NOMO-1 treated with dmso at 0.1 percent for 144 hours (cell line): Measurements from ENCODE around the gene CEBPE.

Experiments used
- DNase-seq: peaks from one replicate; lab custom pipeline; 2025; ENCODE audit not compliant: unreplicated experiment; lab: John Stamatoyannopoulos, UW

The CEBPE gene

DNA sequence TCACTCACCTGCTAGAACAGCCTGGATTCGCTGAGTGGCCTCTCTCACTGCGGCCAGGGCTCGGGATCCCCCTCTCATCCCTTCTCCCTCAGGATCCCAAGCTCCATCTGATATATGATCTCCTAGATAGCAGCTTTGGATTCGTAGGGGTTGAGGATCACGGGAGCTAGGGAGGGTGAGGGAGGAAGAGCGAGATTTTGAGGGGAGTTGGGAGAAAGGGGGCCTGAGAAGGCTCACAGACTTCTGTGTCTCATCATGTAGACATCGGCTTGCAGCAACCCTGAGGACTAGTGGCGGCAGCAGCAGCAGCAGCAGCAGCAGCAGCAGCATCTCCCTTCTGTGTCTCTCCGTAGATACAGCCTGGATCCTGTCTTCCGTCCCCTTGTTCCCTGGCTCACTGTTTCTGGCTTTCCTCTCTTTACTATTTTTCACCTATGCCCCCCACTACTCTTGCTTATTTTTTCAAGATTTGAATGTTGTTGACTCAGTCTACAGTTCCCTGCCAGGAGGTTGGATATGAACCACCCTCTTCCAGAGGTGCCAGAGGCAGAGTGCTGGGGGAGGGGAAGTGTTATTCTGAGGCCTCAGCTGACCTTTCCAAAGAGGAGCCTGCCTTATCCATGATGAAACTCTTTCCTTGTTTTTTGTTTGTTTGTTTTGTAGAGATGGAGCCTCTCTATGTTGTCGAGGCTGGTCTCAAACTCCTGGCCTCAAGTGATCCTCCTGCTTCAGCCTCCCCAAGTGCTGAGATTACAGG, 14.3 kb downstream of the CEBPE start, which contains the start of gene CIROP:
TSS of gene CIROP (minus strand) at position 399 of the 757 bp plus-strand sequence. CDS start at position 330, 69 bp downstream.
- DNase-seq: no peak

DNA sequence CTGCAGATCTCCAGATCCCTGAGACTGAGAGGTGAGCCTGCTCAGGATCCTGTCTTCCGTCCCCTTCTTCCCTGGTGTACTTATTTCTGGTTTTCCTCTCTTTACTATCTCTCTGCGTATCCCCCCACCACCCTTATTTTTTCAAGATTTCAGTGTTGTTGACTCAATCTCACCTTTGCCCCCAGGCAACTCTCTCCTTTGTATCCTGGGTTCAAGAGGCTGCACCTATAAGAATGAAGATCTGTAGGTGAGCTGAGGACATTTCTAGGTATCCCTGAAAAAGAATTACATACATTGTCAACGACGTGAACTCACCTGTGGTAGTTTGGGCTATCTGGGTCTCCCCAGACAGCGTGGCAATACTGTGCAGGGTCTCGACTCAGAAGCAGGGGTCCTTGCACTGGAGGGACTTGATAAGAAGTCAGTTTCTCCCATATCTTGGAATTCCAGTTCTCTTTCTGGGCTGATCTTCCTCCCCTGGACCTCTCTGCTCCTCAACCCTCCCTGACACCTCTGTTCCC, 14.9 kb downstream of the CEBPE start:
- DNase-seq: no peak

DNA sequence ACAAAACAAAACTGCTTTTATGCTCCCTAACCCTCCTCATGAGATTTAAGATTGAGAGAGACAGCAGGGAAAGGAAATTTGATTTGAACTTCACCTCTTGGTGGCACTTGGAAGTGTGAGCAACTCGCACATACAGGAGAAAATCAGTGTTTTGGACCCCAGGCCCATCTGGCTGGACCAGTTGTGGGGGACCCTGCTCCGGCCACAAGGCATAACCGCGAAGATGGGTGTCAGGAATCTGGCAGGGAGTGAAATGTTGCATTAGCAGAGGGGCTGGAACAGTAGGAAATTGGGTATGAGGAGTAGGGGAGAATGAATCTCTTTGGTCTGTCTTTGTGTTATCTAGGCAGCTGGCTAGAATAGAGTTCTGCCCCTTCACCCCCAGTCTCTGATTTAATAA, 15.5 kb downstream of the CEBPE start:
- no peak for DNase-seq

DNA sequence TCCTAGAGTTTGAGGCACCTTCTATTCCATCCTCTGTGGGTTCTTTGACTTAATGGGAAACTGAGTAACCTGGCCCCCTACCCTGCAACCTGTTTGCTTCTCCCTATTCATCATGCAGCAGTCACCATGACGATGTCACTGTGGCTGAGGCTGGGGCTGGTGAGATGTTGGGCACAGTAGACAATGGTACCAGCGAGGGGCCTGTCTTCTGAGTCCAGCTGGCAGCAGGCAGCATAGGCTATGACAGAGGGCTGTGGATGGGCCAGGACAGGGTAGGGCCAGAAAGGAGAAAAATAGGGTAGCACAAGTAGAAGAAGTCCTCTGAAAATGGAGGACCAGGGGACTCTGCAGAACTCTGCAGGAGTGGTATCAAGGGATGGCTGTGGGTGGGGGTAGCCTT, 16.3 kb downstream of the CEBPE start:
- DNase-seq: no peak

DNA sequence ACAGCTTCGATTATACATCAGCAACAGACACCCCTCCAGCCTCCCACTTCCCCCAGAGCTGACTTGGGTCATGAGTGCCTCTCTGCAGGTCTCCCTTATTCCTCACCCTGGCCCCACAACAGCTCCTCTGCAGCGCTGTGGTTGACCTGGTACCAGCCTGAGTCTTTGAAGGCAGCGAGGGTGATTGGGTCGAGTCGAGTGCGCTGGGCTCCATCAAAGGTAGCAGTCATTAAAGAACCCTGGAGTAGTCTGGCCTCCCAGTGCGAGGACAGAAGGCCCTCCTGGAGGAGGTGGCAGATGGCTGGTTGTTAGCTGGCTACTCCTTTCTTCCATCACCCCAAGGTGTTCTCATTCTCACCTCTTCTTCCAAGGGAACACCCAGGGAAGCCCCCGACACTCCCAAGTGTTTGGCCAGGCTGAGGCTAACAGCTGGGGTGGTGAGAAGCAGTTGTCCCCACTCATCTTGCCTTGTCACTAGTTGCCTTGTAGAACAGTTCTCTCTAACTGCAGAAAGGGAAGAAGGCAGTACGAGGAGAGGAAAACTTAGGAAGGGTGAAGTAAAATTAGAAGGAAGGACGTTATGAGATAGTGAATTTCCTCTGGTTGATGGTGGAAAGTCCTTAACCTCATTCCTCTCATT, 16.9 kb downstream of the CEBPE start:
- DNase-seq: no peak

DNA sequence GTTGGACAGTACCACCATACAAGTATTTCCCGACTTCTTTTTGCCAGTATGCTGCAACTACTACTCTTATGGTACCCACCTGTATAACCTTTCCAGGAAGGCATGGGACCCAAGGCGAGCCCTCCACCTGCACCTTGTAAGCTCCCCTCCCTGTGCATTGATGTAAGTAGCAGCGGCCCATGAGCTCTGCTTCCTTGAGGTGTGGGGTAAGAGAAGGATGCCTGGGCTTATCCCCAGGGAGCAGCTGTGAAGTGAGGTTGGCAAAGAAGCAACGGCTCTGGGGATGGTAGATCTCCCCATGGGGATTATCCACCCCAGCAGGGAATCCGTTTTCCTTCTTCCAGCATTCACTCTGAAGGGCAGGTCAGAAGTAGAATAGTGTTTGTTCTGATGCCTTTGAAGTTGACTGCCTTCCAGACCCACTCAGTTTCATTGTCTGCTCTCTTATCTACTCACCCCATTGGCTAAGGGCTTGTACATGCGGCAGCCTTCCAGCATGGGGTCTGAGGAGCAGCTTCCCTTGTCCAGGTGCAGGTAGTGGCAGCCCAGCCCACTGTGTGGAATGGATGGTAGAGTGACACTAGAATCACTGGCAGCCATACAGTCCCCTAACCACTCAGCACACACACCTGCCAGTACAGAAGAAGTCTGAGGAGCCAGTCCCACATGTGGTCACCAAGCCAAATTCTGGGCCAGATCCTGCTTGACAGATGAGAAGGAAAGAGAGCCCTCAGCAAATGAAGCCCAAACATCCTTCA, 17.7 kb downstream of the CEBPE start:
- no peak for DNase-seq

DNA sequence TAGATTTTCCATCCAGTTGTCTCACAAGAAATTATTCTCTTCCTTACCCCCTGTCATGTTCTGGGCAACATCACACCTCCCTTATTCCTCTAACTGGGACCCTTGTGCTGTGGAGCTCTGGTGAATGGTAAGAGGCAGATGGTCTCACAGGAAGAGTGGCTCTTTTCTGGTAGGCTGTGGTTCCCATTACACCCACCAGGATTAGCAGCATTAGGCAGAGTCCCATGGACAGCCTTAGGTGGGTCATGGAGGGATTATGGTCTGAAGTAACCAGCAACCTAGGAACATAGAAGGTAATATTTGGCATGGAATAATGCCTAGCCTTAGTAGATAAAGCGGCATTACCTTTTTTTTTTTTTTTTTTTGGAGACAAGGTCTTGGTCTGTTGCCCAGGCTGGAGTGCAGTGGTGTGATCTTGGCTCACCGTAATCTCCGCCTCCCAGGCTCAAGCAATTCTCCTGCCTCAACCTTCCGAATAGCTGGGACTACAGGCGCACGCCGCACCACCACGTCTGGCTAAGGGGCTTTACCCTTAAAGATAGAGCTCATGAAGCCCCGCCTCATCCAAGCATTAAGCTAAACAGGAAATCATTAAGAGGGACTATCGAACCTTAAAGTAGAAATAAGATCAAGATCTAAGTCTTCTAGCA, 19.7 kb downstream of the CEBPE start:
- no peak for DNase-seq

DNA sequence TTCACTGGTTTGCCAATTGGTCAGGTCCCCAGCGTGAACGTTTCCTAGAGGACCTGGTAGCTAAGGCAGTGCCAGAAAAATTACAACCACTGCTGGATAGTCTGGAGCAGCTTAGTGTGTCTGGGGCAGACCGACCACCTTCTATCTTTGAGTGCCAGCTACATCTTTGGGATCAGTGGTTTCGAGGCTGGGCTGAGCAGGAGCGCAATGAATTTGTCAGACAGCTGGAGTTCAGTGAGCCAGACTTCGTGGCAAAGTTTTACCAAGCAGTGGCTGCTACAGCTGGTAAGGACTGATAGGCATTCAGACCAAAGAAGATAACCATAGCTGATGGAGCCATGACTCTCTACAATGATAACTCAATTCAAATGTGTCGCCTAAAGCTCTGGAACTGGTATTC, 21.3 kb downstream of the CEBPE start:
- DNase-seq: no peak

DNA sequence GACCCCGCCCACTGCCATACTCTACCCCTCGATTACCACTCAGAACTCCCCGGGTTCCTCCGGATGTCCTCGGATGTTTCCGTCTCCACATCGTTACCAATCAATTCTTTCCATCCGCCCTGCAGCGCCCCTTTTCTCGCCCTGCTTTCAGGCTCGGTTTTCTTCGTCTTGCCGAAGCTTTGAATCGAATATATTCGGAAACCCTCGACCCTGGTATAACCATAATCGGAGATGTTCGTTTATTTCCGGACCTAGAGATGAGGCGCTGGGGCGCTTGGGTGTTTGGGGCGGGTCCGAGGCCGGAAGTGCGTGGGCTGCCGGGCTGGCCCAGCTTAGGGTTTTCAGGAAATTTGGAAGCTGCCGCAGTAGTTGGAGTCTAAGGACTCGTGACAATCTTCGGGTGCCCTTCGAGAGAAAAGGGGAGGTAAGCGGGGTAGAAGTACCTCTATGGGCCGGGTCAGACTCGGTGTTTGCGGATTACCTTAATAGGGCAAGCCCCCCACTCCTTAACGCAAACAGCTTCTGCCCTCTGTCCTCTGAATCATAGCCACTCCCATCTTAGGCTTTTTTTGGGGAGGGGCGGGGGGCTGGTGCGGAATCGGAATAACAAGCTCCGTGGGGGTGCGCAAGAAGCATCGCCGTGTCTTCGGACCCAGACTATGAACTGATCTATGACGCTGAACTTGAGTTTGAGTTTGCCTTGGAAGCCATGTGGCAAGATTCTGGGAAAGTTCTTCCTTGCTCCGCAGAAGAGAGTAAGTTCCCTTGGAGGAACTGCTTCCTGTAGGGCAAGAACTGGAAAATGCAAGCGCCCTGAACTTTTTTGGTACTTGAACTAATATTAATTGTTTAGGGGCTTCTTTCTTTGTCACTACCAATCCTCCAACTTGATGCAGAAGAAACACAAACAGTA, 23.6 kb downstream of the CEBPE start, which contains the start of gene C14orf119:
TSS of gene C14orf119 (plus strand) at position 310 of the 913 bp plus-strand sequence. CDS start 2,154 bp downstream, outside the sequence.
- DNase-seq: no peak

DNA sequence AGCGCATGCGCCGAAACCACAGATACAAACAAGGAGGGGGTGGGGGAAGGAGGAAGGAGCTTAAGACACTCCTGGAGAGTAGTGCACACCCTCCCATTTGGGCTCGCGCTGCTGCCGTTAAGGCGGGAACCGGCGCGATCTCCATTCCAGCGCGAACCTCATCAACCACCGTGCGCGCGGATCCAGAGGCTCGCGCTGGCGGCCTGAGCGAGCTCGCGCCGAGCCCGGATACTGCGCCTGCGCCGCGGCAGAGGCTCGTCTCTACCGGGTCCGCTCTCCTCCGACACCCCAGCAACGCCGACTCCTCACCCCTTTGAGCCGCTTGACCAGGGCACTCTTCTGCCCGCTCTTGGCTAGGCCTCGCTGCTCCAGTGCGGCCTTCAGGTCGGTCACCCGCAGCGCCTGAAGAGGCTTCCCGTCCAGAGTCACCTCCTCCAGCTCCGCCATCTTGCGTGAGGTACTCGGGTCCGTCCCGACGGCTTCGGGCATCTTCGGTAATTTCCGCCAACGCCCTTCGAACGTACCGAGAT, 24.3 kb downstream of the CEBPE start, which contains the start of gene ACIN1:
TSS of gene ACIN1 (minus strand) at position 471 of the 530 bp plus-strand sequence. CDS start at position 447, 24 bp downstream.
- no peak for DNase-seq

DNA sequence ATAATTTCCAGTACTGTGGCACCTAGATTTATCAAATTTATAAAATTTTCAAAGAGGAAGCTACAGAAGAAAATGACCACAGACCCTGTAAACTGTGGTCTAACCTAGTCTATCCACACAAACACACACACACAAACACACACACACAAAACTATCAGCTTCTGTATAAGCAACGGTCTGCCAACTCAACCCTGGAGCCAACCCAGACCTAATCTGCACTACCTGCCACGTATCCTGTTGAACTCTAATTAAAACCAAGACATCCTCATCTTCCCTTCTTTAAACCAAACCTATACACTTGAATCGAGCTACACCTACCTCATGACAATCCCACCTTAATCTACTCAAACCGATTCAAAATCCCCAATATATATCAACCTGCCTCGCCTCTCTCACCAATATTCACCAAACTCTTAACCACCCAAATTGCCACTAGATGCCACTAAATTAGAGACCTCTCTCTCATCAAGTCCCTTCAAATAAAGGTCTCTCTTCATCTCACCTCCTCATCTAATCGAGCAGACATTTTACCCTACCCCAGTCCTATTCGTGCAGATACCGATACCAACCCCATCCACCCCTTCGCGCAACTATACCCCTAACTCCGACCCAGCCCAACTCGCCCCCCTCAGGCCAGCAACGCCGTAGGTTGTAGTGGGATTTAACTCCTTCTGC, 24.9 kb downstream of the CEBPE start:
- no peak for DNase-seq

DNA sequence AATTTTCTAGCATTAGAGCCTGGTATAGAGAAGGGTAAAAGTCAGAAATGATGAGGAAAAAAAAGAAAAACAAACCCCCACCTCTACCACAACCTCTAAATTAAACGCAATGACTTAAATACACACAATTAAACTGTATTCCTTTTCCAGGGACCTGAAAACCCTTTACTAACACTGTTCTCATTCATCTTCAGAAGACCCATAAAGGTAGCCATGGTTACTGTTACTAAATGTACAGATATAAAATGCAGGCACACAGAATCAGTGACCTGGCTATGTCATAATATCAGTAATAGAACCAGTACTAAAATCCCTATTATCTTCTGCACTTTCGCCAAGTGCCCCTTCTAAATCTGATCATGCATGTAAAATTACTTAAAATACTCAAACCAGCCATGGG, 25.5 kb downstream of the CEBPE start:
- no peak for DNase-seq

DNA sequence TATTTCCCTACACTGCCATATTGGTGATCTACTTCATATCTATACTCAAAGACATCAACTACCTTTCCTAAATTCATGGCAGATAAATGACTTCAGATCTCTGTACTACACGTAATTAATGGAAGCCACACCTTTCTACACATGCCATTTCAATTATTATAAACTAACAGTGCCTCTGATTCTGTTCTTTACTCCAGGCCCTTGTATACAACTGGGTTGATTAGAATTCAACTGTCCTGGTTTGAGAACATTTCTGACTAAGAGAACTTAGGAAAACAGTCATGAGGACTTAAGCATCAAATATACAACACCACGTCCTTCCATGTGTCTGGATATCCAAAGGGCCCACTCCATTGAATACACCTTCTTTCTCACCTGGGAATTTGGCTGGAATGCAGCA, 26.0 kb downstream of the CEBPE start:
- no peak for DNase-seq

DNA sequence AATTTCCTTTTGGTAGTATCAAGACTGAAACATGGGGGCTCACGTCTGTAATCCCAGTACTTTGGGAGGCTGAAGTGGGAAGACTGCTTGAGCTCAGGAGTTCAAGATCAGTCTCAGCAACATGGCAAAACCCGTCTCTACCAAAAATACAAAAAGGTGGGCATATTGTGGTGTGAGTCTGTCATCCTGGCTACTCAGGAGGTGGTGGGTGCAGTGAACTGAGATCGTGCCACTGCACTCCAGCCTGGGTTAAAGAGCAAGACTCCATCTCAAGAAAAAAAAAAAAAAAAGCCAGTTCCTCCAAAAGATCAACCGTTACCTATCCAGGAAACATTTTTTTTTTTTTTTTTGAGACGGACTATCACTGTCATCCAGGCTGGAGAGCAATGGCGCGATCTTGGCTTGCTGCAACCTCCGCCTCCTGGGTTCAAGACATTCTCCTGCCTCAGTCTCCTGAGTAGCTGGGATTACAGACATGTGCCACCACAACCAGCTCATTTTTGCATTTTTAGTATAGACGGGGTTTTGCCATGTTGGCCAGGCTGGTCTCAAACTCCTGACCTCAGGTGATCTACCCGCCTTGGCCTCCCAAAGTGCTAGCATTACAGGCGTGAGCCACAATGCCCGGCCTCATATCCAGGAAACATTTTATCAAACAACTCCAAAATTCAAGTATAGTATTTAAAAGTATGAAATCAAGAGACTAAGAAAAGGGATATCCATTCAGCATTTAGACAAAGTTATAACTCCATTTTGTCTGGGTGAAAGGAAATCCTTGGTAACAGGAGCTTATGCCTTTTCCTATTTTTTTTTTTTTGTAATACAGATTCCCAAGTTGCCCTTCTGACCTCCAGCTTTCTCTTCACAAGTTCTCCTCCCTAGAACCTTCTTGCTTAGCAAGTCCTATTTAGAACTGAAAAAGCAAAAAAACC, 27.5 kb downstream of the CEBPE start:
- DNase-seq: no peak

DNA sequence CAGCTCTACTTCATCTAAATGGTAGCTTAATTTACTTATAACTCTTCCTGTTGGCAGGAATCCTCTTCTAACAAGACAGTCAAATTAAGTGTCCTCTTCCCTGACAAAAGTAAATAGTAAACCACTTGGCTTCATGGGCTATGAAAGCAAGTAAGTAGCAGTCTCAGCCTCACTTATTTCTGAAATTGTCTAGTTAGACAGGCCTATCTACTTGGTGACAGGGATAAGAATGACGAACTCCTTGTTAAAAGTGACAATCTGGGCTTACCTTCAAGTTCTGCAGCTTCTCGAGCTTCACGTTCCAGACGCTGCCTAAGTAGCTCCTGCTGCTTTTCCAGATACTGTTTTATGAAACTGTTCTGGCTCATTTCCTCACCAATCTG, 28.8 kb downstream of the CEBPE start:
- DNase-seq: no peak

DNA sequence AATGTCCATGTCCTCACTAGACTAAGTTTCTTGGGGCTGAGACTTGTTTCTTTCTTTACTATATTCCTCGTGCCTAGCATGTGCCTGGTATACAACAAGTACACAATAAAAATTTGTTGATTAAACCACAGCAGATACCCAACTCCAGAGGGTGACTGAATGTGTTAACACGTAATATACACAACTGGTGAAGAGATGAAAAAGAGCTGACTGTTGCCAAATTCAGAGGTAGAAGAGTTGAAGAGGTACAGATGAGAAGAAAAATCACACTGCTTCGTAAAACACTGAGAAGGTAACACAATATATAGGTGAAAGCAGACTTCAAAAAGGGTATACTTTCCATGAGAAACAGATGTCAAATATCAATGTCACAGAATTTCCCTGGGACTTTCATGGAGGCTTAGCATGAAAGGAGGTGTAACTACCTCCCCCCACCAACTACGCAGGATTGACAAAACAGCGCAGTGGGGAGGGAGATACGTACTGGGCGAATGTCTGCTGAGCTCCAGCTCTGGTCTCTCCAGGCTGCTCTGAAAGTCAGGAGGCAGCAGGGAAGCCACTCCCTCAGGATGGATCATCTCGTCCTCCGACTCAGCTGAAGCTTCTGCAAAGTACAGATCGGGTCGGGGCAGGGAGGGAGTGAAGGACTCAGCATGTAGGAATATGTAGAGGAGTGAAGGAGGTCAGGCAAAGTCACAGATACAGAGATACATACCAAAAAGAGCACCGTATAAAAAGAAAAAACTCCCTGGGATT, 29.4 kb downstream of the CEBPE start:
- no peak for DNase-seq

DNA sequence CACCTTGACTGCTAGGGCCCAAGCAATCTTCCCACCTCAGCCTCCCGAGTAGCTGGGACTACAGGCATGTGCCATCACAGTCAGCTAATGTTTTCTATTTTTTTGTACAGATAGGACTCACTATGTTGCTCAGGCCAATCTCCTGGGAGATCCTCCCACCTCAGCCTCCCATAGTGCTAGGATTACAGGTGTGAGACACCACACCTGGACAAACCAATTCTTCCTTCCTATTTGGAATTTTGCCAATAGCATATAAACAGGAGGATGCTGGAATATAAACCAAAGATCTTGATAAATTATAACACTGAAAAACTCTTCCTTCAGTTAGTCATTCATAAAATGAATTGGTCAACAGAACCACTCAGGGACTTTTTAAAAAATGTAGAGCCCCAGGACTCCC, 32.5 kb downstream of the CEBPE start:
- DNase-seq: no peak
